ENCODE results near the gene ST3GAL5. TPM values are rescaled to one million over a fixed set of nuclear protein-coding genes. Genes with fewer than 3 reads are reported as not detected.

The ST3GAL5 gene
- total and polyA plus RNA-seq, 2 of the 8 experiments (the other 6 are each of a cell fraction or from before 2014, with no cell fraction given), result 1.9 to 4.5 TPM

DNA sequence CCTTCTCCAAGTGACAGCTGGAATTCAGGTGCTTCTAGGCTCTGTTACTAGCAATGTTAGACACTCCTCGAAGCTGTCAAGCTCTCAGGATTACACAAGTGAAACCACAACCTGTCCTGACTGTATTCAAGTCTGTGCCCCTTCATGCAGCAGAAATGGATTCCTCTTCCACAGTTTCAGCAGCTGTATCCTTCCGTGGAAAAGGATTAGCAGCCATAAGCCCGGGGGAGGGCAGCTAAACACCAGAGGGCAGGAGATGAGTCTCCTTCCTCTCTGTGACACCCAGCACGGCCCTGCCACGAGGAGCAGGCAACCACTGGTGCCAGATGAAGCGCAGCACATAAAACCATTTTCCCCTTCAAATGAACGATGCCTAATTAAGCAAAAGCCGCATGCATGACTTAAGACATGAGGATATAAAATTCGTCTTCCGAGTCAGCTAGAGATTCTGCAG lies 1.2 kb downstream of the ST3GAL5 start:
- no peak overlapping the region for H2AK5ac ChIP-seq (ENCODE audit: low read depth, low read length)
- no peaks in the 10 kb centered on the region for H3K36me3 ChIP-seq (ENCODE audit: control insufficient read depth in 2 of 4, insufficient read depth in 4 of 4, low read length in 3 of 4)
- peaks cover 10% of the 10 kb centered on the region; the same call in 1 of the 2 replicates for H3K23me2 ChIP-seq (ENCODE audit: low read depth, low read length)
- WGBS, 2 experiments (ENCODE audit: extremely low coverage in 1 of 2, insufficient coverage in 1 of 2, insufficient read length in 1 of 2, insufficient replicate concordance in 2 of 2, low coverage in 1 of 2, low lambda C conversion rate in 2 of 2, missing lambda C conversion rate in 1 of 2), result 70% methylated on average over 10 of the region's 10 CpGs; no CpG with 5 or more reads in 1 of the 2 experiments
- peaks cover 0 to 19% (median 13%) of the 10 kb centered on the region in 4 experiments; a peak in 6 of 7 replicates for H3K27me3 ChIP-seq (replicated peaks in 1 of 4; ENCODE audit: control insufficient read depth in 3 of 4, extremely low read depth in 1 of 4, insufficient read depth in 3 of 4, low read length in 3 of 4)
- no peaks in the 10 kb centered on the region for H3K79me1 ChIP-seq (ENCODE audit: low read depth, low read length)
- no peak overlapping the region for H2BK12ac ChIP-seq (ENCODE audit: low read depth, low read length)
- no peak overlapping the region for H2BK15ac ChIP-seq (ENCODE audit: low read length)
- peaks cover 0 to 3% of the 10 kb centered on the region in 2 experiments for H4K20me1 ChIP-seq (replicated peaks in 1 of 2; ENCODE audit: control insufficient read depth in 1 of 2, insufficient read depth in 2 of 2, low read length in 2 of 2)
- TF ChIP-seq SAP30 (IDR thresholded peaks at IDR 0.05; ENCODE audit: insufficient read depth, insufficient replicate concordance, low read length) (no peak), FOSL1 (IDR thresholded peaks at IDR 0.05; ENCODE audit: insufficient read depth, low read depth, low read length) (no peak)
- no peak overlapping the region for H3K27ac ChIP-seq (ENCODE audit: low read depth, low read length)
- peaks cover 6 to 8% (median 7%) of the 10 kb centered on the region in 4 experiments; a peak in 6 of 7 replicates for H3K4me1 ChIP-seq (replicated peaks in 1 of 4; ENCODE audit: control insufficient read depth in 3 of 4, insufficient read depth in 4 of 4, low read length in 3 of 4)
- CTCF ChIA-PET (ENCODE audit: partially characterized antibody), result interaction anchor here (0.6 to 4.3 kb wide), 20 partner anchors 9 to 190 kb away, joined by 3 to 19 read pairs (median 4); no protein-coding TSS in a partner anchor
- H3K4me3 ChIP-seq (ENCODE audit: extremely low read depth in 1 of 4, insufficient read depth in 2 of 4, low read depth in 3 of 4, low read length in 4 of 4), result peak overlapping the region; percentile 53 to 88 (median 76); a peak in 7 of 8 replicates
- POLR2A ChIA-PET (ENCODE audit: partially characterized antibody), result interaction anchor here (1.2 kb wide), 2 partner anchors 10 to 60 kb away, joined by 3 to 4 read pairs; no protein-coding TSS in a partner anchor
- no peaks in the 10 kb centered on the region for H3K79me2 ChIP-seq (ENCODE audit: control insufficient read depth in 1 of 2, insufficient read depth in 2 of 2, low read length in 2 of 2)
- H3K56ac ChIP-seq (replicated peaks; ENCODE audit: insufficient read length, low read depth, low read length), result no peak overlapping the region
- no peak for FAIRE-seq
- no peak for DNase-seq (ENCODE audit: low read depth in 1 of 2, low spot score in 2 of 2)
- H2BK20ac ChIP-seq (ENCODE audit: low read length), result no peak overlapping the region
- H4K91ac ChIP-seq (replicated peaks; ENCODE audit: insufficient read length, low read length), result no peak overlapping the region
- H4K5ac ChIP-seq (ENCODE audit: insufficient read length, low read depth, low read length), result no peak overlapping the region
- H3K14ac ChIP-seq (ENCODE audit: insufficient read length), result no peak overlapping the region
- no peak overlapping the region for H3K4ac ChIP-seq (replicated peaks; ENCODE audit: insufficient read length, low read depth, low read length)
- no peak overlapping the region for H2BK120ac ChIP-seq (replicated peaks; ENCODE audit: low read depth, low read length)
- H3K18ac ChIP-seq (ENCODE audit: extremely low read depth, low read length), result no peak overlapping the region
- H4K8ac ChIP-seq (ENCODE audit: extremely low read depth, insufficient read depth, low read length), result no peak overlapping the region
- no peak overlapping the region; the same call in 1 of the 2 replicates for H2AFZ ChIP-seq (ENCODE audit: low read length)
- H2BK5ac ChIP-seq (ENCODE audit: low read depth, low read length), result no peak overlapping the region
- H3K9me3 ChIP-seq (ENCODE audit: insufficient read depth in 2 of 2, low read depth in 1 of 2, low read length in 1 of 2), result 0 out of 4 replicates have a peak, but pooled peaks cover 0 to 3% of the 10 kb centered on the region in 2 experiments
- H3K9ac ChIP-seq (replicated peaks in 1 of 4; ENCODE audit: extremely low read depth in 1 of 4, low read depth in 3 of 4, low read length in 3 of 4), result no peak overlapping the region
- H3K4me2 ChIP-seq (ENCODE audit: insufficient read depth in 1 of 2, low read depth in 2 of 2, low read length in 2 of 2), result peak overlapping the region; percentile 80 to 90
- no peak overlapping the region for H3K23ac ChIP-seq (ENCODE audit: insufficient read length)

All from H1 (cell line).